ENCODE results near the gene SNAP91.

DNA sequence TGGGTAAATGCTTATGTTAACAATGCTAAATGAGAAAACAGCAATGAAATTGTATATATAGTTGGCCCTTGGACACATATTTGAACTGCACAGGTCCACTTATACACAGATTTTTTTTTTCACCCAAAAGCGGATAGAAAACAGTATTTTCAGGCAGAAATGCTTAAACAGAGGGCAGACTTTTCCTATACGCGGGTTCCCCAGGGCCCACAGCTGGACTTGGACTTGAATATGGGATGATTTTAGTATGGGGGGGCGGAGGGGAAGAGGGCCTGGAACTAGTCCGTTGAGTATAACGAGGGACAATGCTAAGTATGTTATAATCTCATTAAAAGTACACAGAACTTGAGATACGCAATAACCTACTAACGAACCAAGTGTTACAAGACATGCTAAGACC, 197.6 kb downstream of the SNAP91 start:
- no peak for TF ChIP-seq CTCF (IDR thresholded peaks at IDR 0.05; ENCODE audit: low read length)
- TF ChIP-seq EZH2 (optimal IDR thresholded peaks at IDR 0.05; ENCODE audit: low read depth, low read length) = no peak

Data from MM.1S (cell line).